ENCODE measurements around the gene NLRC3. TPM values are rescaled to one million over a fixed set of nuclear protein-coding genes. Genes with fewer than 3 reads are reported as not detected.

Gene NLRC3
- total RNA-seq, 4 donors from 2014 or later: 1.3 to 4.7 (median 1.4) TPM

- H3K27me3 ChIP-seq: no peaks in the 10 kb centered on the region
- H3K36me3 ChIP-seq: no peaks in the 10 kb centered on the region
- H3K4me3 ChIP-seq (replicated peaks in 1 of 3): no peak overlapping the region
- H3K27ac ChIP-seq: no peak overlapping the region
- 70 to 75% methylated on average over 11 of the region's 11 CpGs for WGBS, 2 donors
- TF ChIP-seq CTCF (IDR thresholded peaks at IDR 0.05): no peak
- no peak for TF ChIP-seq POLR2A (IDR thresholded peaks at IDR 0.05)
- no peaks in the 10 kb centered on the region for H3K9me3 ChIP-seq
- intact Hi-C loops (cut with DNase I): no loop called here
- no peaks in the 10 kb centered on the region for H3K4me1 ChIP-seq
- DNase-seq: no peak
Observed at GRCh38 chr16:3553138-3553923, 23.9 kb downstream of the NLRC3 start.

GRCh38 chr16:3550851-3551847 is 26.1 kb downstream of the NLRC3 start:
- no peak for TF ChIP-seq POLR2A (IDR thresholded peaks at IDR 0.05)
- TF ChIP-seq CTCF (IDR thresholded peaks at IDR 0.05): no peak
- WGBS, 2 donors: 94 to 95% methylated on average over 6 of the region's 6 CpGs
- intact Hi-C loops (cut with DNase I): no loop called here
- Histone ChIP-seq H3K4me3 (replicated peaks in 1 of 3) (no peak overlapping the region), H3K27ac (no peak overlapping the region), H3K4me1 (no peaks in the 10 kb centered on the region), H3K27me3 (no peaks in the 10 kb centered on the region), H3K9me3 (no peaks in the 10 kb centered on the region), H3K36me3 (no peaks in the 10 kb centered on the region)
- DNase-seq: no peak

- Histone ChIP-seq H3K27ac (no peak overlapping the region), H3K36me3 (no peaks in the 10 kb centered on the region), H3K4me3 (replicated peaks in 1 of 3) (no peak overlapping the region), H3K27me3 (no peaks in the 10 kb centered on the region), H3K4me1 (no peaks in the 10 kb centered on the region), H3K9me3 (no peaks in the 10 kb centered on the region)
- WGBS, 2 donors: 60 to 81% methylated on average over 1 to 2 of the region's 2 CpGs
- no peak for TF ChIP-seq CTCF (IDR thresholded peaks at IDR 0.05)
- TF ChIP-seq POLR2A (IDR thresholded peaks at IDR 0.05): no peak
- intact Hi-C loops (cut with DNase I): no loop called here
- no peak for DNase-seq
Observed at GRCh38 chr16:3549906-3550305, 27.3 kb downstream of the NLRC3 start.

GRCh38 chr16:3548859-3549258 is 28.3 kb downstream of the NLRC3 start:
- H3K27me3 ChIP-seq: no peaks in the 10 kb centered on the region
- H3K9me3 ChIP-seq: no peaks in the 10 kb centered on the region
- WGBS, 2 donors: 91 to 94% methylated on average over 15 of the region's 15 CpGs
- H3K4me3 ChIP-seq (replicated peaks in 1 of 3): no peak overlapping the region
- H3K36me3 ChIP-seq: no peaks in the 10 kb centered on the region
- H3K4me1 ChIP-seq: no peaks in the 10 kb centered on the region
- DNase-seq: no peak
- H3K27ac ChIP-seq: no peak overlapping the region
- intact Hi-C loops (cut with DNase I): no loop called here
- TF ChIP-seq CTCF (IDR thresholded peaks at IDR 0.05): no peak
- no peak for TF ChIP-seq POLR2A (IDR thresholded peaks at IDR 0.05)
